Cardiac muscle cell (in vitro differentiated cells and primary cell): ENCODE measurements around the gene ACBD5. TPM values are rescaled to one million over a fixed set of nuclear protein-coding genes. Genes with fewer than 3 reads are reported as not detected.
"Not testable (repeated sequence)": the region's sequence is repeated elsewhere in the genome, so short reads cannot be mapped to it uniquely, and the experiment has no call there.

Experiments used
- DNase-seq, 2 donors: peaks; one replicate each; pipeline versions ENCODE4 v3.0.0 to v3.0.0-alpha.2; 2010 to 2017; ENCODE audit warnings: low read depth in 1 of 2, low spot score in 1 of 2
- H3K27ac ChIP-seq: fragments of 200-600 bp; sonication (generic); 2 replicates; pipeline ENCODE4 v1.5.1; 2016
- H3K27me3 ChIP-seq: fragments of 200-600 bp; sonication (generic); 2 replicates; pipeline ENCODE4 v1.6.0; 2016; ENCODE audit warnings: control low read depth
- H3K36me3 ChIP-seq: fragments of 200-600 bp; sonication (generic); 2 replicates; pipeline ENCODE4 v1.5.1; 2016; ENCODE audit warnings: control low read depth
- H3K4me1 ChIP-seq: fragments of 200-600 bp; sonication (generic); 2 replicates; pipeline ENCODE4 v1.8.1; 2017; ENCODE audit warnings: low read depth, mild to moderate bottlenecking, mixed run types
- H3K4me3 ChIP-seq: fragments of 200-600 bp; sonication (generic); 2 replicates; pipeline ENCODE4 v1.5.1; 2016; ENCODE audit warnings: mild to moderate bottlenecking
- H3K9me3 ChIP-seq: fragments of 200-600 bp; sonication (generic); 2 replicates; pipeline ENCODE4 v1.5.1; 2017; ENCODE audit warnings: low read depth, mild to moderate bottlenecking, control low read depth
- polyA plus RNA-seq: library from polyadenylated mRNA; unstranded; fragments of >200 nt; fragmentation: Nextera tagmentation; extraction: Ambion mirVana; gene quantifications from 2 replicates; pipeline ENCODE4 v1.2.1, GENCODE V29; 2016
- total RNA-seq: library from RNA; depleted of rRNA; stranded (reverse); fragments of >200 nt; gene quantifications from 2 replicates; pipeline ENCODE4 v1.2.3, GENCODE V29; 2016
- TF ChIP-seq, protein P1 (sequence below): IDR thresholded peaks from 2 replicates; pipeline ENCODE4 v1.5.1; 2012; ENCODE audit warnings: low read depth, mild to moderate bottlenecking, low read length

Gene ACBD5
- total and polyA plus RNA-seq, 2 experiments from 2014 or later = 17.8 to 27.0 TPM

DNA sequence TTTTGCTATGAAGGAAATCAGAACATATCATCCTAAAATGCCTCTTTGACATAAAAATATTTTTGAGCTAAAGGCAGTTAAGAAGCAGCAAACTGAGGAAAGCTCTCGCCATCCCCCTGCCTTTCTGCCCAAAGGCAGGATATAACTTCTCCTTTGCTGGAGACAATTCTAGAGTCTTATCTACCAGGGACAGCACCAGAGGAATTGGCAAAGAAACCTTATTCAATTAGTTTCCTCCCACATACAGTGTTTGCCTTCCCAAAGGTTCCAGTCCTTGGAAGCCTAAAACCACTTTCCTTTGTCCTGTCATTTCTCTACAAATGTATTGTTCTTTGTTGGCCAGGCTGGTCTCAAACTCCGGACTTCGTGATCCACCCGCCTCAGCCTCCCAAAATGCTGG, 51.7 kb downstream of the ACBD5 start:
- no peak for DNase-seq
- TF ChIP-seq, protein P1, sequence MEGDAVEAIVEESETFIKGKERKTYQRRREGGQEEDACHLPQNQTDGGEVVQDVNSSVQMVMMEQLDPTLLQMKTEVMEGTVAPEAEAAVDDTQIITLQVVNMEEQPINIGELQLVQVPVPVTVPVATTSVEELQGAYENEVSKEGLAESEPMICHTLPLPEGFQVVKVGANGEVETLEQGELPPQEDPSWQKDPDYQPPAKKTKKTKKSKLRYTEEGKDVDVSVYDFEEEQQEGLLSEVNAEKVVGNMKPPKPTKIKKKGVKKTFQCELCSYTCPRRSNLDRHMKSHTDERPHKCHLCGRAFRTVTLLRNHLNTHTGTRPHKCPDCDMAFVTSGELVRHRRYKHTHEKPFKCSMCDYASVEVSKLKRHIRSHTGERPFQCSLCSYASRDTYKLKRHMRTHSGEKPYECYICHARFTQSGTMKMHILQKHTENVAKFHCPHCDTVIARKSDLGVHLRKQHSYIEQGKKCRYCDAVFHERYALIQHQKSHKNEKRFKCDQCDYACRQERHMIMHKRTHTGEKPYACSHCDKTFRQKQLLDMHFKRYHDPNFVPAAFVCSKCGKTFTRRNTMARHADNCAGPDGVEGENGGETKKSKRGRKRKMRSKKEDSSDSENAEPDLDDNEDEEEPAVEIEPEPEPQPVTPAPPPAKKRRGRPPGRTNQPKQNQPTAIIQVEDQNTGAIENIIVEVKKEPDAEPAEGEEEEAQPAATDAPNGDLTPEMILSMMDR = no peak
- Histone ChIP-seq H3K36me3 (peaks cover 4% of the 10 kb centered on the region), H3K4me3 (no peak overlapping the region), H3K27ac (peak overlapping the region; percentile 3), H3K4me1 (no peaks in the 10 kb centered on the region), H3K27me3 (no peaks in the 10 kb centered on the region), H3K9me3 (no peaks in the 10 kb centered on the region)

DNA sequence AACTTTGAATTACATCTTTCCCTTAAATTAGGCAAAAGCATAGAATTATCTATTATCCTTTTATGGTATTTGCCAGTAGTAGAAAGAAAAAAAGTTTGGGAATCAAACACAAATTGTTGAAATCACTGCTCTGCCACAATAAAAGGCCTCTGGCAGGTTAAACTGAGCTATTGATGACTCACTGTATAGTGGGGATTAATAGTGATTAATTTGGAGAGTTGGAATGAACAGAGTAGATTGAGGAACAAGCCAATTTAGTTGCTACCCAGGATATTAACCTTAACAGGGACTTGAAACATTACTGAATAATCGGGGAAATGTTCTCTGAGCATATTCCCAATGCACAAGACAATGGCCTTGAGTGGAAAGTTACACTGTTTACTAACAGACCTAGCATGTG, 52.3 kb downstream of the ACBD5 start:
- DNase-seq = no peak
- Histone ChIP-seq H3K27ac (peak overlapping the region; percentile 3), H3K36me3 (peaks cover 4% of the 10 kb centered on the region), H3K27me3 (no peaks in the 10 kb centered on the region), H3K4me1 (no peaks in the 10 kb centered on the region), H3K9me3 (no peaks in the 10 kb centered on the region), H3K4me3 (no peak overlapping the region)
- TF ChIP-seq, protein P1 = no peak

DNA sequence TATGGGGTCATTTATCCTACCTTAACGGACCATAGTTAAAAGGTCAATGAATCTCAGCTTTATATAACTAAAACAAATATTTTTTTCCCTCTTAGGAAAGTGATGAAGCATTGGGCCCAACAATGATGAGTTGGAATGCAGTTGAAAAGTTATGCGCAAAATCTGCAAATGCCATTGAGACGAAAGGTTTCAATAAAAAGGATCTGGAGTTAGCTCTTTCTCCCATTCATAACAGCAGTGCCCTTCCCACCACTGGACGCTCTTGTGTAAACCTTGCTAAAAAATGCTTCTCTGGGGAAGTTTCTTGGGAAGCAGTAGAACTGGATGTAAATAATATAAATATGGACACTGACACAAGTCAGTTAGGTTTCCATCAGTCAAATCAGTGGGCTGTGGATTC, 70.7 kb downstream of the ACBD5 start:
- Histone ChIP-seq H3K4me1 (no peaks in the 10 kb centered on the region), H3K9me3 (no peaks in the 10 kb centered on the region), H3K36me3 (peaks cover 30% of the 10 kb centered on the region), H3K27ac (no peak overlapping the region), H3K4me3 (no peak overlapping the region), H3K27me3 (no peaks in the 10 kb centered on the region)
- TF ChIP-seq, protein P1 = no peak
- no peak for DNase-seq

DNA sequence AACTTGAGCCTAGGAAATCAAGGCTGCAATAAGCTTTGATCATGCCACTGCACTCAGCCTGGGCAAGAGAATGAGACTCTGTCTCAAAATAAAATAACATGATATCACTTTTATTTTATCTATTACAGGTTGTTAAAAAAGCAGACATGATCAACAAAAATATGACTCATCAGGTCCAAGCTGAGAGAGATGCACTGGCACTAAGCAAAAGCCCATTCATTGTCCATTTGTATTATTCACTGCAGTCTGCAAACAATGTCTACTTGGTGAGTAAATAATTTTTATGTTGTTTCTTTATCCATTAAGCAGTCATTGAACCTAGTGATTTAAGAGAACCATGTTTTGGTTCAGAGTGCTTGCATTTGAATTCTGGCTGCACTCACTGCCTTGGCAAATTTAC, 82.2 kb downstream of the ACBD5 start:
- no peak overlapping the region for H3K4me3 ChIP-seq
- no peak for DNase-seq
- H3K27ac ChIP-seq = no peak overlapping the region
- TF ChIP-seq, protein P1 = no peak
- H3K27me3 ChIP-seq = no peaks in the 10 kb centered on the region
- H3K9me3 ChIP-seq = no peaks in the 10 kb centered on the region
- H3K4me1 ChIP-seq = no peaks in the 10 kb centered on the region
- H3K36me3 ChIP-seq = peaks cover 37% of the 10 kb centered on the region

DNA sequence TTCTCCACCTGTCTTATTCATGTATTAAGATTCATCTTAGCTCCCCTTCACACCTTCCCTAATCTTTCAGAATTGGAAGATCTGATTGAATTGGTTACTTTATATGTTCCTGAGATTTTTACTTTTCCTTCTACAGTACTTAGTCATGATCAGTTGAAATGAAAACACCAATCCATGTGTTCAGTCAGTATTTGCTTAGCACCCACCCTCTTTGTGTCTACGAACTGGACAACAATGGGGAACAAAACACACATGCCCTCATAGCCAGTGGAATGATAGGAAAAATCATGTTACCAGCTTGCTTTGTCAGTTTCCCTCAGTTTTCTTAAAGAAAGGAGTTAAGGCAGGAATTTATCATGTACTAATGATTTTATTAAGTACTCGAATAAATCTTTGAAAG, 83.4 kb downstream of the ACBD5 start:
- Histone ChIP-seq H3K36me3 (peaks cover 26% of the 10 kb centered on the region), H3K9me3 (no peaks in the 10 kb centered on the region), H3K4me3 (no peak overlapping the region), H3K27ac (no peak overlapping the region), H3K27me3 (no peaks in the 10 kb centered on the region), H3K4me1 (peaks cover 11% of the 10 kb centered on the region)
- DNase-seq = peak in 1 of 2 donors; percentile 9
- TF ChIP-seq, protein P1 = no peak

DNA sequence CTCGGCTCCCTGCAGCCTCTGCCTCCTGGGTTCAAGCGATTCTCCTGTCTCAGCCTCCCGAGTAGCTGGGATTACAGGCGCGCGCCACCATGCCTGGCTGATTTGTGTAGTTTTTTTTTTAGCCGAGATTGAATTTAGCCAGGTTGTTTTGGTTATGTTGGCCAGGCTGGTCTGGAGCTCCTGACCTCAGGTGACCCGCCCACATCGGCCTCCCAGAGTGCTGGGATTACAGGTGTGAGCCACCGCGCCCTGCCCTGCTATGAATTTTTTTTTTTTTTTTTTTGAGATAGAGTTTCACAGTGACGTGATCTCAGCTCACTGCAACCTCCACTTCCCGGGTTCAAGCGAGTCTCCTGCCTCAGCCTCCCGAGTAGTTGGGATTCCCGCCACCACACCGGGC, 84.0 kb downstream of the ACBD5 start:
- not testable (repeated sequence) for H3K27me3 ChIP-seq, H3K9me3 ChIP-seq, DNase-seq
- H3K36me3 ChIP-seq = peaks cover 21% of the 10 kb centered on the region
- peak overlapping the region; percentile 95 for H3K4me3 ChIP-seq
- H3K27ac ChIP-seq = peak overlapping the region; percentile 98
- peaks cover 11% of the 10 kb centered on the region for H3K4me1 ChIP-seq
